Stomach (tissue), 9 donors: Measurements from ENCODE around the gene ABCF3. TPM values are rescaled to one million over a fixed set of nuclear protein-coding genes. Genes with fewer than 3 reads are reported as not detected.

Experiments used
- DNase-seq, 2 donors: peaks; one replicate each; pipeline versions ENCODE4 v3.0.0 to v3.0.0-alpha.2; 2013 to 2019
- H3K27ac ChIP-seq, 5 donors: fragments of 200-600 bp in 4 of 5; sonication (generic) in 4 of 5; one replicate each; pipeline ENCODE4 v1.5.1; 2013 to 2019; ENCODE audit warnings: mild to moderate bottlenecking in 1 of 5, moderate library complexity in 1 of 5
- H3K27me3 ChIP-seq, 3 donors: fragments of 200-600 bp; sonication (generic); one replicate each; pipeline ENCODE4 v1.5.1; 2017 to 2019; ENCODE audit warnings: mixed run types in 1 of 3
- H3K36me3 ChIP-seq, 4 donors: fragments of 200-600 bp; sonication (generic); 1 replicate in 3 of 4; 2 replicates in 1 of 4; pipeline ENCODE4 v1.5.1; 2016 to 2019
- H3K4me1 ChIP-seq, 4 donors: fragments of 200-600 bp; sonication (generic); one replicate each; pipeline ENCODE4 v1.5.1; 2016 to 2019
- H3K4me3 ChIP-seq, 4 donors: fragments of 200-600 bp; sonication (generic) in 3 of 4; one replicate each; pipeline ENCODE4 v1.5.1; 2016 to 2019; ENCODE audit warnings: mild to moderate bottlenecking in 1 of 4
- H3K9me3 ChIP-seq, 4 donors: fragments of 200-600 bp; sonication (generic); one replicate each; pipeline ENCODE4 v1.5.1; 2016 to 2019
- CTCF ChIP-seq, 7 experiments: fragments of 450-650 bp in 4 of 7; fragments of 200-600 bp in 3 of 7; sonication (generic) in 3 of 7; IDR thresholded peaks; one replicate each; pipeline ENCODE4 v1.5.1; 2016 to 2019; ENCODE audit warnings: antibody characterized with exemption in 7 of 7, control low read depth in 2 of 7, mild to moderate bottlenecking in 1 of 7
- EP300 ChIP-seq: sonication (generic); formaldehyde crosslinking; IDR thresholded peaks from one replicate; pipeline ENCODE4 v1.6.1; 2017; ENCODE audit warnings: antibody characterized with exemption
- POLR2A ChIP-seq, 4 donors: fragments of 450-650 bp; IDR thresholded peaks; one replicate each; pipeline ENCODE4 v1.6.1; 2016; ENCODE audit warnings: antibody characterized with exemption in 4 of 4, control low read depth in 2 of 4, mild to moderate bottlenecking in 1 of 4, moderate library complexity in 1 of 4
- POLR2AphosphoS5 ChIP-seq, 3 donors: sonication (generic); formaldehyde crosslinking; IDR thresholded peaks; one replicate each; pipeline ENCODE4 v1.6.1; 2016; ENCODE audit warnings: antibody characterized with exemption in 3 of 3
- WGBS, 5 donors: extraction: QIAGEN DNeasy Blood & Tissue Kit in 3 of 5; methylation state at CpG; one replicate each; pipeline versions ENCODE4 v1.1.5 to v1.1.7; 2013 to 2018; 5-methylcytosine and 5-hydroxymethylcytosine counted together
- intact Hi-C: fragments of 100-400 bp; cut with DNase I; formaldehyde crosslinking; loops from one replicate; pipeline ENCODE4 v1.15.1; 2023; ENCODE audit warnings: low total_unique reads
- polyA plus RNA-seq, 3 donors: library from polyadenylated mRNA; stranded (reverse); fragments of 200-250 nt; gene quantifications; one replicate each; pipeline ENCODE4 v1.2.3, GENCODE V29; 2013
- total RNA-seq, 5 donors: library from RNA; depleted of rRNA; stranded (reverse); fragments of >200 nt; gene quantifications; one replicate each; pipeline versions ENCODE4 v1.1.0 to v1.2.3, GENCODE V29; 2014 to 2016
- donor health status: healthy with polysubstance abuse.
- donor health status: Bipolar disorder and iron deficiency.
- donor health status: healthy.

Gene ABCF3
- total and polyA plus RNA-seq, 8 donors: 21.6 to 194 (median 47.5) TPM

- Histone ChIP-seq H3K36me3 (peaks cover 20 to 35% (median 32%) of the 10 kb centered on the region in 4 donors), H3K4me3 (no peak overlapping the region), H3K9me3 (no peaks in the 10 kb centered on the region), H3K27ac (no peak overlapping the region), H3K27me3 (no peaks in the 10 kb centered on the region), H3K4me1 (no peaks in the 10 kb centered on the region)
- TF ChIP-seq CTCF (IDR thresholded peaks at IDR 0.05): no peak
- DNase-seq: no peak
- 70 to 91% (median 78%) methylated on average over 4 to 9 of the region's 9 CpGs for WGBS, 5 donors
- intact Hi-C loops: no loop called here
Measured at GRCh38 chr3:184198509-184198908, 12.5 kb downstream of the ABCF3 start.

- no peak for TF ChIP-seq EP300
- no peak for TF ChIP-seq CTCF (IDR thresholded peaks at IDR 0.05)
- TF ChIP-seq POLR2A (IDR thresholded peaks at IDR 0.05): no peak
- no peak for TF ChIP-seq POLR2AphosphoS5 (IDR thresholded peaks at IDR 0.05)
- Histone ChIP-seq H3K36me3 (peaks cover 0 to 12% (median 9%) of the 10 kb centered on the region in 4 donors), H3K27ac (no peak overlapping the region), H3K9me3 (no peaks in the 10 kb centered on the region), H3K27me3 (peaks cover 0 to 2% (median 0%) of the 10 kb centered on the region in 3 donors), H3K4me1 (no peaks in the 10 kb centered on the region), H3K4me3 (no peak overlapping the region)
- DNase-seq: no peak
- intact Hi-C loops: no loop called here
Measured at GRCh38 chr3:184200825-184201224, 14.8 kb downstream of the ABCF3 start.

- H3K9me3 ChIP-seq: no peaks in the 10 kb centered on the region
- no peak overlapping the region for H3K27ac ChIP-seq
- TF ChIP-seq POLR2A (IDR thresholded peaks at IDR 0.05): no peak
- TF ChIP-seq CTCF (IDR thresholded peaks at IDR 0.05): no peak
- TF ChIP-seq POLR2AphosphoS5 (IDR thresholded peaks at IDR 0.05): no peak
- no peak for TF ChIP-seq EP300
- no peak for DNase-seq
- intact Hi-C loops: no loop called here
- no peaks in the 10 kb centered on the region for H3K36me3 ChIP-seq
- no peak overlapping the region for H3K4me3 ChIP-seq
- H3K4me1 ChIP-seq: no peaks in the 10 kb centered on the region
- H3K27me3 ChIP-seq: peaks cover 0 to 18% (median 4%) of the 10 kb centered on the region in 3 donors
- WGBS, 5 donors: 65 to 79% (median 77%) methylated on average over 8 of the region's 8 CpGs
Measured at GRCh38 chr3:184203526-184203925, 17.5 kb downstream of the ABCF3 start.

GRCh38 chr3:184209146-184209923 lies 23.3 kb downstream of the ABCF3 start:
- H3K4me3 ChIP-seq: no peak overlapping the region
- H3K36me3 ChIP-seq: no peaks in the 10 kb centered on the region
- peaks cover 0 to 18% (median 4%) of the 10 kb centered on the region in 3 donors for H3K27me3 ChIP-seq
- TF ChIP-seq CTCF (IDR thresholded peaks at IDR 0.05): no peak
- no peak for DNase-seq
- no peaks in the 10 kb centered on the region for H3K9me3 ChIP-seq
- intact Hi-C loops: no loop called here
- 57 to 66% (median 60%) methylated on average over 11 of the region's 11 CpGs for WGBS, 5 donors
- H3K4me1 ChIP-seq: no peaks in the 10 kb centered on the region
- no peak overlapping the region for H3K27ac ChIP-seq
